A673 (cell line): Measurements from ENCODE around the gene NRL.

Experiments
- EZH2 ChIP-seq: fragments of 200-600 bp; sonication (generic); IDR thresholded peaks from 2 replicates; pipeline ENCODE4 v1.6.1; 2017; ENCODE audit warnings: borderline replicate concordance, low read depth, mild to moderate bottlenecking, mixed read lengths, antibody characterized with exemption, low read length; ENCODE audit not compliant: poor library complexity, severe bottlenecking
- TF ChIP-seq, protein P1 (sequence below): fragments of 300-800, 200-600 bp; sonication (generic); conservative IDR thresholded peaks from 2 replicates; pipeline ENCODE4 v1.5.1; 2017; ENCODE audit warnings: low read depth, mild to moderate bottlenecking, antibody characterized with exemption, low read length, moderate library complexity, mixed read lengths

DNA sequence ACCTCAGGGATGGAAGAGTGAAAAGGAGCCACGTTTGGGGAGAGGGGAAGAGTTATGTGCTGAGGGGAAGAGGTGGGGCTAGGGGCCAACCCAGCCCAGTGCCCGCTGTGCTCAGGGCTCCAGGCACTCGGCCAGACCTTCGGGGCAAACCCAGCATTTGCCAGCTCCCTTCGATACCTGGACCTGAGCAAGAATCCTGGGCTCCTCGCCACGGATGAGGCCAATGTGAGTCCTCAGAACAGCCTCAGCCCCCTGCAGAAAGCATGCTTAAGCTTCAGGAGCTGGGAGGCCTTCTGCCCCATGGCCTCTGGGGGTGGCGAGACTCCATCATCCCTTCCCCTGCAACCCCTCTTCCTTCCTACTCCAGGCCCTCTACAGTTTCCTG is 58.0 kb downstream of the NRL start:
- TF ChIP-seq, protein P1, sequence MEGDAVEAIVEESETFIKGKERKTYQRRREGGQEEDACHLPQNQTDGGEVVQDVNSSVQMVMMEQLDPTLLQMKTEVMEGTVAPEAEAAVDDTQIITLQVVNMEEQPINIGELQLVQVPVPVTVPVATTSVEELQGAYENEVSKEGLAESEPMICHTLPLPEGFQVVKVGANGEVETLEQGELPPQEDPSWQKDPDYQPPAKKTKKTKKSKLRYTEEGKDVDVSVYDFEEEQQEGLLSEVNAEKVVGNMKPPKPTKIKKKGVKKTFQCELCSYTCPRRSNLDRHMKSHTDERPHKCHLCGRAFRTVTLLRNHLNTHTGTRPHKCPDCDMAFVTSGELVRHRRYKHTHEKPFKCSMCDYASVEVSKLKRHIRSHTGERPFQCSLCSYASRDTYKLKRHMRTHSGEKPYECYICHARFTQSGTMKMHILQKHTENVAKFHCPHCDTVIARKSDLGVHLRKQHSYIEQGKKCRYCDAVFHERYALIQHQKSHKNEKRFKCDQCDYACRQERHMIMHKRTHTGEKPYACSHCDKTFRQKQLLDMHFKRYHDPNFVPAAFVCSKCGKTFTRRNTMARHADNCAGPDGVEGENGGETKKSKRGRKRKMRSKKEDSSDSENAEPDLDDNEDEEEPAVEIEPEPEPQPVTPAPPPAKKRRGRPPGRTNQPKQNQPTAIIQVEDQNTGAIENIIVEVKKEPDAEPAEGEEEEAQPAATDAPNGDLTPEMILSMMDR = no peak
- TF ChIP-seq EZH2 = no peak
